HK-2 (cell line): Measurements from ENCODE around the gene TSSK3.
"Not testable (repeated sequence)": the region's sequence is repeated elsewhere in the genome, so short reads cannot be mapped to it uniquely, and the experiment has no call there.

ENCODE experiments used
- DNase-seq: peaks from one replicate; pipeline ENCODE4 v3.0.0-alpha.2; 2018; ENCODE audit not compliant: unreplicated experiment

The TSSK3 gene

DNA sequence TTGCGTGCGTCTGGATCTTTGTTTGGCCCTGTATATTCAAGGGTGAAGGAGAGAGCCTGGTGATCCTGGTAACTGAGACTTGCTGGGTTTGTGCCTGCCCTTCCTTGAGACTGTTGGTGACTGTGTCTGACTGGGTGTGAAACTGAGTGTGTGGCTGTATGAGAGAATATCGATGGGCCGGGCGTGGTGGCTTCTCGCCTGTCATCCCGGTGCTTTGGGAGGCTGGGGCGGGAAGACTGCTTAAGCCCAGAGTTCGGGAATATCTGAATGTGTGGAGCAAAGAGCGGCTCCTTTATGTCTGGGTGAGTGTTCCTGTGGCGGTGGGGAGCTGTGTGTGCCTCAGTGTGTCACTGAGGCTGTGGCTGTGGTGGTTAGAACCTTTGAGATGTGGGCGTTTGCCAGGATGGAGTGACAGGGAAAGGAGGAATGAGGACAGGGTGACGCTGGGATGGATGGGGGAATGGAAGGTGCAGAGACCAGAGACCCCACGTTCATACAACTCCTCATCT lies 23.6 kb upstream of the TSSK3 start:
- no peak for DNase-seq

DNA sequence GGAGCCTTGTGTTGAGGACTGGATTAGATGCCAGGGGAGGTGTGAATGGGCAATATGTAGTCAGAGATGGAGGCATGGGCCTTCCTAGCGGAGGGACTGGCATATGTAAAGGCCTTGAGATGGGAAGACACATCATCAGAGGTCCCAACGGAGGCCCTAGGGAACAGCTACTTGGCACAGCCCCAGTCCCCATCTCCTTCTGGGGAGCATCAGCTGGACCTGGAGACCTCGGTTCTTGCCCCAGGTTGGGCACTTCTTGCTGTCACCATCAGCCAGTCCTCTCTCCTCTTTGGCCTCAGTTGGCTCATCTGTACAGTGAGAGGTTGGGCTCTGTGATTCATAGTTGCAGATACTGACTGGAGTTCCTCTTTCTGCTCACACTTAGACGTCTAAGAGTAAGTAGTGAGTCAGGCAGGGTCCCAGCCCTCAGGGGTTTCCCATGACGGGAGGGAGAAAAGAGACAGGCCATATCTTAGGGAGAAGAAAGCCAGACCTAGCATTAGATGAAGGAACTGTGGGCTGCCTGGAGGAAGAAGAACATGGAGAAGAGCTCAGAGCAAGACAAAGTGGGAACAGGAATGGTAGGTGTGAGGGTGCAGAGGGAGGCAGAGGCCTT lies 22.9 kb upstream of the TSSK3 start:
- DNase-seq = no peak

DNA sequence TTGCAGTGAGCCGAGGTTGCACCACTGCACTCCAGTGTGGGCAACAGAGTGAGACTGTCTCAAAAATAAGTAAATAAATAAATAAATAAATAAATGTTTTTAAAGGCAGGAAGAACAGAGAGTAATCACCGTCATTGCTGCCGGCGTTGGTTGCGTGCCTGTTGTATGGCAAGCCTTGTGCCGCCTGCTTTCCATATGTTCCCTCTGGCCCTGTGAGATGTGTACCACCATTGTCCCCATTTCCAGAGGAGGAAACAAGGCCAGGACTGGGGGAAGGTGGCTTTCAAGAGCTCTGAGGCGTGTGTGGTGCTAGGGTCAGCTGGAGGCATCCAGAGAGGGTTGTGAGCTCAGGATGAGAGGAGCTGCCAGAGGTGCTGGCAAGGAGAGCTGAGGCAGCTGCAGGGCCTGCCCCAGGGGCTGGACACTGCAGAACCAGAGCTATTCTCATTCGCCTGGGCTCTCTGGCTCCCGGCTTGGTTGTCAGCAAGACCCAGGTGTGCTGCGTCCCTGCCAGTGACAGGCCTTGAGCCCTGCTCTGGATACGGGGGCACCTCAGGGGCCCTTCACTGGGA lies 21.1 kb upstream of the TSSK3 start:
- no peak for DNase-seq

DNA sequence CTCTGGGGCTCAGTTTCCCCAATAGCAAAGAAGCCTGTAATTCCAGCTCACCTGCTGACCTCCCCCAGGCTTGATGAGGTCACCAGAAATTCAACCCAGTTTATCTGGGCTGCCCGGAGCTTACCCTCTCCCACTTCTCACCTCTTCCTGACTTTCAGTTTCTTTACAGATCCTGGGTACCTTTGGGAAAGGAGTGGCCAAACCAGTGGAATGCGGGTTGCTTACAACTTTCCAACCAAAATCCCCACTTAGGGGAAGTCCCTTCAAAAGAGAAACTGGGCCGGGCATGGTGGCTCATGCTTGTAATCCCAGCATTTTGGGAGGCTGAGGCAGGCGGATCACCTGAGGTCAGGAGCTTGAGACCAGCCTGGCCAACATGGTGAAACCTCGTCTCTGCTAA lies 20.4 kb upstream of the TSSK3 start:
- no peak for DNase-seq

DNA sequence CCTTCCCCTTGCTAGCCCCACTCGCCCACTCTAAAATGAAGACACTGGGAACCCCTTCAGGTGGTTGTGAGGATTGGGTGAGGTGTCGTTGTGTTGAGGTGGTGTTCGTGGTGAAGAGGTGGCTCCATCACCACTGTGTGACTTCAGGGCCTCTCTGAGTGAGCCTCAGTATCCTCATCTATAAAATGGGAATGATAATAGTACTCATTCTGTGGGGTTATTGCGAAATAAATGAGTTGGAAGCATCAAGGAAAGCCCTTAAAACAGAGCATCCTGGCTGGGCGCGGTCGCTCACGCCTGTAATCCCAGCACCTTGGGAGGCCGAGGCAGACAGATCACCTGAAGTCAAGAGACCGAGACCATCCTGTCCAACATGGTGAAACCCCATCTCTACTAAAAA lies 19.6 kb upstream of the TSSK3 start:
- no peak for DNase-seq

DNA sequence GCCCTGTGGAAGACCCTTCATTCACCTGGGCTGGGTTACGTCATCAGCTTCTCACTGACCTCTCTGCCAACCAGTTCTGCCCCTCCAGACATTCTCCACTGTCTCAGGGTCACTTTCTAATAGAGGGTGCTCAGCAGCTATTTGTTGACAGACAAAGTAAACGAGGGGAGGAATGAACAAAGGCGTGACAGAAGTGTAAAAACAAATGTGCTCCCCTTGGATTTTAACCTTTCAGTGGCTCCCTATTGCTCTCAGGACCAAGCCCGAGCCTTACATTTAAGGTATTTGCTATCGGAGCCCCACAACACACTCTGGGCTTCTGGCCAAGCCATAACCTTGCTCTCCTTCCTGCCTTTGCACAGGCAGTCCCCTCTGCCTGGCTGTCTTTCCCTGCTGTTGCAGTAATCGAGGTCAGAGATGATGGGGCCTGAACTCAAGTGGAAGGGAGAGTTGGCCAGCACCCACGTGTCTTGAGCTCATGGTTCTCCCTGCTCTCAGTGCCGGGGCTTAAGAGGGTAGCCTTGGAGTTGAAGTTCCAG lies 17.0 kb upstream of the TSSK3 start:
- no peak for DNase-seq

DNA sequence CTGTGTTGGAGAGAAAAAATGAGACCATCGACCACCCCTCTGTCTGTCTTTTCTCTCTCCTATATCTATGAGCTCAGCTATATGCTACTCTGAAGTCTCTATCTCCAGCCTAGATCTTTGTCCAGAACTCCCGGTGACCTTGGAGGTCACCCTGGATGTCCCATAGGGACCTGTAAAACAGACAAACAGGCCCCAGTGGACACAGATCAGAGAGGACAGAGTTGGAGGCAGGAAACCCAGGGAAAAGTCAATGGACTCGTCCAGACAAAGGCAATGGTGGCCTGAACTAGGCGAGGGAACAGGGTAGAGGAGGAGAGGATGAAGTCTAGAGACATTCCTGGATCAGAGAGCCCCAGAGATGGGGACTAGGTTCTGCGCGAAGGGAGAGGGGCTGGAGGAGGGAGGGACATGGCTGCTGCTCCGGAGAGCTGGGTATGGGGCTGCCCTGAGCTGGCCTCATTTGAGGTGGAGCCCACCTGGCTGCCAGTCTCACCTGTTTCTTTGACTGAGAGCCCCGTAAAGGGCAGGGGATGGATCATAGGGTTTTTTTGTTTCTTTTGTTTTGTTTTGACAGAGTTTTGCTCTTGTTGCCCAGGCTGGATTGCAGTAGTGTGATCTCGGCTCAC lies 15.7 kb upstream of the TSSK3 start:
- DNase-seq = no peak

DNA sequence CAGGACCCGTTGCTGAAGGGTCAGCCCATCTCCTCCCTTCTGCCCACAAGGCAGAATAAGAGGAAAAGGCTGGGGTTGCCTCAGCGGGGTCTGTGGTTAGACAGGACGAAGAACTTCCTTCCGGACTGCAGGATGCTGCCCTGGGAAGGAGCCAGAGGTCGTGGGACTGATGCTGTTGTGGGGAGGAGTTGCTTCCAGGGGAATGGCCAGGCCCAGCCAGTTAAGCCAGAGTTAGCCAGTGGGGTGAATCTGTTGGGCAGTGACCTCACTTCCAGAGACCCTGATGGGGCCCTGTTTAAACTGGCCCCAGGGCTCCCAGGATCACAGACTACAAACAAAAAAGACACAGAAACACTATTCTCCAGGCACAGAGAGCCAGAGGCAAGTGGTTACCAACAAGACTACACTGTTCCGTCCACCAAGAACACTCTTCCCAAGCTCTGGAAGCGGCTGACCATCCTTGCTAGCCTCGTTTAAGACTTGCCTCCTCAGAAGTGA lies 13.1 kb upstream of the TSSK3 start:
- peak; percentile 38 for DNase-seq

DNA sequence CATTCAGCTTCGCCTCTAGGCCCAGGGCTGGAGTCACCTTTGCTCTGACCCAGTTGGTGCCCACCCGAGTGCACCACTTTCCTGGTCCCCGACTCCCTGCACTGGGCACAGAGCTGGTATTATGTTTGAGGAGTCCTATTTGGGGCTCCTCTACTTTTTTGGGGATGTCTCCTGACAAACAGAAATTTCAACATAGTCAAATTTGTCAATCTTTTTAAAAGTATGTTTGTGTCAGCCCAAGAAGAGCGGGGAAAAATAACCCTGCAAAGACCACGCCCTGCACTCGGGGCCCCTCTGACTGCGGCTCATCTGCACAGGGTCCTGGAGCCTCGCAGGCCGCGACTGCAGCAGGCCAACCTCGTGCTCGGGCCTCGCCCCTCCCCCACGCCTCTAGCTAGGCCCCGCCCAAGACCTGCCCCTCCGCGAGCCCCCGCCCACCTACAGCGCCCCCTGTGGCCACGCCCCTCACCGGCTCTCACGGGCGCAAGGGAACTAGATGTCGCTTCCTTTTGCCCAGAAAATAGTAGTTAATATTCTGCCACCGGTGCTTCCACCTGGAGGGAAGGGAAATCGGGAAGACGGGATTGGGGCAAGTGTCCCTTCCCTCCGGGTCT lies 11.4 kb upstream of the TSSK3 start:
- peak; percentile 86 for DNase-seq

DNA sequence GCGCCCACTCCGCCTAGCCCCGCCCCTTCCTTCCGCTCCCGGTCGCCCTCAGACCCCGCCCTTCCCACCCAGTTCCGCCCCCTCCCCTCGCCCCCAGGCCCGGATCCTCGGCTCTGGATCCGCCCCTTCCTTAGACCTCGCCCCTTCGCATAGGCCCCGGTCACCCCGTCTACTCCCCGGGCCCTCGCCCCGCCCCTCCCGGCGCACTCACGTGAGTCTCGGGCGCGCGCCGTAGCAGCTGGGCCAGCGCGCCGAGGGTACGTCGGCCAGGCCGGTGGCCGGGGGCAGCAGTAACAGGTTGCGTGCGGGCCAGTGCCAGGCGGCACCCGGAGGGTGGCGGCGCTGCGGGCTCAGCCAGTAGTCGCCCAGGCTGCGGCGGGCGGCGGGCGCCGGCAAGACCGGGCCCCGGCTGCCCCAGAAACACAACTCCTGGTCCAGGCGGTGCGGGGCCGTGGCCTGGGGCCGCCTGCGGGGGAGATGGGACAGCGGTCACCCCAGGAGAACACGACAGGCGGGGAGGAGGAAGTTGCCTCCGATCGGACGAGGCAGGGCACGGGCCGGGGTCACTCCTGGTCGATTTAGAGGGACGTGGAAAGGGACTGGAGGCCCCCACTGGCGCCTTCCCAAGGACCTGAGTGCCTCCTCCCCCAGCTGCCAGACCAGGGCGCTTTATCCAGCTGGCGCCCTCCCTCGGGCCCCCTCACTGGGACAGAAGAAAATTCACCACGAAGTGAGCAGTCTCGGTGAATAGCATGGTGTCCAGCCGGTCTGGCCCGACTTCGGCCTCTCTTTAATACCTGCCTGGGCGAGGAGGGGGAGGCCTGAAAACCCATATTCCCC lies 10.7 kb upstream of the TSSK3 start:
- peak; percentile 93 for DNase-seq

DNA sequence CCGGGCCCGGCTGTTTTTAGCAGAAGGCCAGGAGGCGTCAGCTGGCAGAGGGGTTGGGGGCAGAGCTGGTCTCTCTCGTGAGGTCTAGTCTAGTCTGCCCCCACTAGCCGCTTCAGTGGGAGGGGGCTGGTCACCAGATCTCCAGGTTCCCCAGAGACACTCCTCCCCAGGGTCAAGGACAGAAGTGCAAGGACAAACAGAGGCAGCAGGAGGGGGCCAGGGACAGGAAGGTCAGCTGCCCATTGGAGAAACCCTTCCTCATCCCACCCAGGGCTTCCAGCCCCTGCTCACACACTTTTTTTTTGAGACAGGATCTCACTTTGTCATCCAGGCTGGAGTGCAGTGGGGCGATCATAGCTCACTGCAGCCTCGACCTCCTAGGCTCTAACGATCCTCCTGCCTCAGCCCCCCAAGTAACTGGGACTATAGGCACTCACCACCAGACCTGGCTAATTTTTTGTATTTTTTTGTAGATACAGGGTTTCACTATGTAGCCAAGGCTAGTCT lies 10.0 kb upstream of the TSSK3 start:
- no peak for DNase-seq

DNA sequence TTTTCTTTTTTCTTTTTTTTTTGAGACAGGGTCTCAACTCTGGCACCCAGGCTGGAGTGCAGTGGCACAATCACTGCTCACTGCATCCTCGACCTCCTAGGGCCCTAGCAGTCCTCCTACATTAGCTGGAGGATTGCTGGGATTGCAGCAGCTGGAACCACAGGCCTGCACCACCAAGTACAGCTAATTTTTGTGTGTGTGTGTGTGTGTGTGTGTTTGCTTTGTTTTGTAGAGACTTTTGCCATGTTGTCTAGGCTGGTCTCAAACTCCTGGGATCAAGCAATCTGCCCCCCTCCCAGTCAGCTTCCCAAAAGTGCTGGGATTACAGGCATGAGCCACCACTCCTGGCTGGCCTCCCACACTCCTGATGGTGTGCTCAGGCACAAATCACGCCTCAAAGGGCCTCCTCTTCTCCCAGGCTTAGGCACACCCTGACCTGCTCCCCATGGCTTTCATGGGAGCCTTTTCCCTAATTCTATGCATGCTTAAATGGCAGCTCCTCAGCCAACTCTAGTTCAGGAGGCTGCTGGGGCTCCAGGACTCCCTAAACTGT lies 9.4 kb upstream of the TSSK3 start:
- no peak for DNase-seq

DNA sequence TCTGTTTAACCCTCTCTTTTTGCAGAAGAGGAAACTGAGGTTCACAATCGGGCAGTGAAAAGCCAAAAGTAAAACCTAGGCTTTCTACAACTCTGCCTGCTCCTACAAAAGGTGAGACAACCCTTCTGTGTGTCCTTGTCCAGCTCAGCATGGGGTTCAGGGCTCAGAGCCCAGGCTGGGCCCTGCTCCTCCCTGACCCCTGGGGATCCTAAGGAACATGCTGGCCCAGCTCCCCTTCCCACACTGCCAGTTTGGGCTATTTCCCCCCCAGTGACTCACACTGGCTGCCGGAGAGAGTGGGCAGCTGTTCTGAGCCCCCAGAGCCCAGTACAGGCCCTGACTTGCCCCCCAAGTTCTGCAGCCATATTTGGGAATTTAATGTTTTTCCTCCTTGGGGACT lies 8.9 kb upstream of the TSSK3 start:
- DNase-seq = no peak

DNA sequence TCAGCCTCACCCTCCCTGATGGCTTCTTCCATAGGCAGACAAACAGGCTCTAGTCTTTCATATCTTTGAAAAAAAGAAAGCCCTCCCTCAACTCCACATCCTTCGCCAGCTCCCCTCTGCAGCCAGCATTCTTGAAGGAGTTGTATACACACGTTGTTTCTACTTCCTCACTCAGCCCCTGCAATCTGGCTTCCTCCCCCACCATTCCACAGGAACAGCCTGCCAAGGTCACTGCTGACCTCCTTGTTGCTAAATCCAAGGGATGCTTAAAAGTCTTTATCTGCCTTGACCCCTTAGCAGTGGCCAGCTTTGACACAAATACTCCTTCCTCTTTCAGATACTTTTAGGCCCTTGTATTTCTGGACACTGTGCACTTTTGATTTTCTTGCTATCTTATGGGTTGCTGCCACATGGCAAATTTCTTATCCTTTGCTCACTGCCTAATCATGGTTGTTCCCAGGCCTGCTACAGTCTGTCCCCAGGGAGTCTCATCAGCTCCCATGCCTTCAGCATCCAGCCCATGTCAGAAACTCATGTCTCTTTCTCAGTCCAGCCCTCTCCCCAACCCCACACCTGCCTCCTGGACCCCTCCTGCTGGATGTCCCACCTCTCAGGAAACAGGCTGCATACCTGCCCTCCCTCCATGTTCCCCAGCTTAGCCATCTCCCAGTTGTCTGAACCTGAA lies 8.3 kb upstream of the TSSK3 start:
- DNase-seq = no peak

DNA sequence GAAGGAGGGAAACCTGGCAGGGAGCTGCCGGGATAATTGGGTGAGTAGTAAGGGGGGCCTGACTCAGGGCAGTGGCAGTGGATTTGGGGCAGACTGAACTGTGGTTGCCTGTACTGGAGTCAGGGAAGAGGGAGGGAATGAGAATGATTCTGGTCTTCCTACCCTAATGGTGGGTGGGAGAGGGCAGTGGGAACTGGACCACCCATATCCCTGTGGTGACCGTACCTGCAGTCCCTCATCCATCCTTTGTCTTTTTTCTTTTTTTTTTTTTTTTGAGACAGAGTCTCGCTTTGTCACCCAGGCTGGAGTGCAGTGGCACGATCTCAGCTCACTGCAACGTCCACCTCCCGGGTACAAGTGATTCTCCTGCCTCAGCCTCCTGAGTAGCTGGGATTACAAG lies 6.6 kb upstream of the TSSK3 start:
- DNase-seq = not testable (repeated sequence)

DNA sequence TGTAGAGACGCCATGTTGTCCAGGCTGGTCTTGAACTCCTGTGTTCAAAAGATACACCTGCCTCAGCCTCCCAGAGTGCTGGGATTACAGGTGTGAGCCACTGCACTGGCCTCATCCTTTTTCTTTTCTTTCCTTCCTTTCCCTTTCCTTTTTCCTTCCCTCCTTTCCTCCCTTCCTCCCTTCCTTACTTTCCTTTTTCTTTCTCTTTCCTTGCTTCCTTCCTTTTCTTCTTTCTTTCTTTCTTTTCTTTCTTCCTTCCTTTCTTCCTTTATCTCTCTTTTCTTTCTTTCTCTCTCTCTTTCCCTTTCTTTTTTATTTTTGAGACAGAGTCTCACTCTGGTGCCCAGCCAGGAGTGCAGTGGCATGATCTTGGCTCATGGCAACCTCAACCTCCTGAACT lies 5.9 kb upstream of the TSSK3 start:
- DNase-seq = no peak

DNA sequence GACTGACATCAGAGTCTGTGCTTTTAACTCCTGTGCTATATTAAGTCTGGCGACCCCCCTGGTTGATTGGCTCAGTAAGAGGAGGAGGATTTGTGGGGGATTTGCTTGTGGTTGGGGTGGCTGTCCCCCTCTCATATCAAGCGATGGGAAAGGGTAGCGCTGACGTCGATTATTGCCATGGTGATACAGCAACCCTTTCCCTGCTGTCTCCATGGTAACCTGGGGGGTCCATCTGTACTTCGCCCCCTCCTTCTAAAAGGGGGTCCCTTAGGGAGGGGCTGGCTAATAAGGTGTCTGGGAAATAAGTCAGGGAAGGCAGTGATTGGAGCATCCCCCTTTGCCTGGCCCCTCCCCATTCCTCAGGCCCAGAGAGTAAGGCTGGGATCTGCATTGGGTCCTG lies 4.7 kb upstream of the TSSK3 start:
- no peak for DNase-seq

DNA sequence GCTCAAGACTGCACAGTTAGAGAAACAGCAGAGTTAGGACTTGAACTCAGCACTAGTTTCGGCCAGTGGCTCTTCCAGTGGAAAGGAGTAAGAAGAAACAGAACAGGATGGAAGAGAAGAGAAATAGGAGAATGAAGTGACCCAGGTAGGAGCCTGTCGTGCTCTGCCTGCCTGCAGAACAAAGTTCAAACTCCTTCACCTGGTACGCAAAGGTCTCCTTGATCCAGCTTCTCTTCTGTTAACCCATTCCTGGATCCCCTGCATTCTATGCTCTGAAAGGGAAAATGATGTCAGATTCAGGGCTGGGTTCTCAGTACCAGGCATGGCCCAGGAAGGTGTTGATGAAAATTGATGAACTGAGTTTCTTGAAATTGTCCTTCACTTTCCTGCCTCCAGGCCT lies 3.9 kb upstream of the TSSK3 start:
- no peak for DNase-seq

DNA sequence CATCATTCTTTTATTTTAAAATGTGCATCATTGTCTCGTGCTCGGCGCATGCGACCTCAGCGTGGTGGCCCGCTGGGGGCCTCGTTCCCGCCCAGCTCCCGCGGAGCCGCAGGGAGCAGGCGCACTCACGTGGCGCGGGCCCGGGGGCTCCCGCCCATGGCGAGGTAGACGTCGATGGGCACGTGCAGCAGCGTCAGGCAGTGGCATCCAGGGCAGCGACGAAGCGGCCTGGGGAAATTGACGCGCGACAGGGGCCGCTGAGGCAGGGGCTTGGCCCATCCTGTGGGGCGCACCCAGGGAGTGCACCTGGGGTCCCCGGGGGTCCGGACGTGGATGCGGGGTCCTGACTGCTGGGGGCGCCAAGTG lies 1.0 kb upstream of the TSSK3 start:
- no peak for DNase-seq

DNA sequence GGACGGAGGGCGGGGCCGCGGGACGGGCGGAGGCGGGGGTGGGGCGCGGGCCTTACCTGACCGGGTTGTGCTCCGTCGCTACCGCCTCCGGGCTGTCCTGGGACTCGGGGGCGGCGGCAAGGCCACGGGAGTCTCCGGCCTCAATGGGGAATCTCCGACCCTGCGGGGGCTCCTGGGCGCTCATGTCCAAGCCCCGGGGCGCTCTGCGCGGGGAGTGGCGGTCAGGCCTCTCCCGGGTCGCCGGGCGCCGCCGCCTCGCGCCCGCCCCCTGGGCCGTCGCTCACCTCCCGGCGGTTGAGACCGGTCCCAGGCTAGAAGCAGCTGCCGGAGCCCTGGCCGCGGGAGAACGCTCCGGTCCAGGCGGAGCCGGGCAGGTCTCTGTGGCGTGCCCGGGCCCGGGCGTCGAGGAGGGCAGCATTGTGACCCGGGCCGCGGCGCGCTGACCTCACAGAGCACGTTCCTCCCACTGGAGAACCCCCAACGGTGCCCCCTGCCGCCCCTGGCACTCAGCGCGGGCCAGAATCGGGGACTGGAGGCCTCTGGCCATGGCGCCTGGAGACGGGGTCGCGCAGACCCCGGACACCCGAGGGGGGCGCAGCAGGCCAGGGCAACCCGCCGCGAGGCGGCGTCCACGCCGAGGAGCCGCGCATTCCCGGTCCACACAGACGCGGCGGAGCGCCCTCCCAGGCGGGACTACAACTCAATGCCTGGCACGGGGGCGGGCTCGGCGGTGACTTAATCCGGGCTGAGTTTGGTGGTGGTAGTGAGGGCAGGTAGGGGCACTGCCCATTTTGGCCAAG lies 465 bp upstream of the TSSK3 start:
- peak; percentile 59 for DNase-seq
